Measurements from ENCODE around the gene HIP1R.

HIP1R gene

GRCh38 chr12:122841544-122842321, 6.5 kb downstream of the HIP1R start:
- WGBS, 2 experiments (ENCODE audit: insufficient coverage in 2 of 2): 47 to 55% methylated on average over 18 to 19 of the region's 23 CpGs
- H3K27ac ChIP-seq (ENCODE audit: low read depth, low read length, severe bottlenecking): peak overlapping the region; percentile 70
- H3K36me3 ChIP-seq (ENCODE audit: control insufficient read depth, insufficient read depth, low read length): no peaks in the 10 kb centered on the region
- H3K9me3 ChIP-seq (ENCODE audit: control insufficient read depth, low read length): no peaks in the 10 kb centered on the region
- H3K4me1 ChIP-seq (ENCODE audit: control insufficient read depth, insufficient read depth, low read length, poor library complexity, severe bottlenecking): peaks cover 24% of the 10 kb centered on the region
- no peak overlapping the region for H3K4me3 ChIP-seq (ENCODE audit: extremely low read depth, insufficient read depth, low read length, poor library complexity, severe bottlenecking)

GRCh38 chr12:122842505-122843405, 7.5 kb downstream of the HIP1R start:
- Histone ChIP-seq H3K4me3 (ENCODE audit: extremely low read depth, insufficient read depth, low read length, poor library complexity, severe bottlenecking) (no peak overlapping the region), H3K36me3 (ENCODE audit: control insufficient read depth, insufficient read depth, low read length) (no peaks in the 10 kb centered on the region), H3K4me1 (ENCODE audit: control insufficient read depth, insufficient read depth, low read length, poor library complexity, severe bottlenecking) (peaks cover 24% of the 10 kb centered on the region), H3K27ac (ENCODE audit: low read depth, low read length, severe bottlenecking) (no peak overlapping the region), H3K9me3 (ENCODE audit: control insufficient read depth, low read length) (no peaks in the 10 kb centered on the region)
- 88 to 90% methylated on average over 21 of the region's 22 CpGs for WGBS, 2 experiments (ENCODE audit: insufficient coverage in 2 of 2)

GRCh38 chr12:122843455-122843854, 8.2 kb downstream of the HIP1R start:
- Histone ChIP-seq H3K27ac (ENCODE audit: low read depth, low read length, severe bottlenecking) (no peak overlapping the region), H3K4me3 (ENCODE audit: extremely low read depth, insufficient read depth, low read length, poor library complexity, severe bottlenecking) (no peak overlapping the region), H3K4me1 (ENCODE audit: control insufficient read depth, insufficient read depth, low read length, poor library complexity, severe bottlenecking) (peaks cover 24% of the 10 kb centered on the region), H3K36me3 (ENCODE audit: control insufficient read depth, insufficient read depth, low read length) (no peaks in the 10 kb centered on the region), H3K9me3 (ENCODE audit: control insufficient read depth, low read length) (no peaks in the 10 kb centered on the region)
- 95 to 99% methylated on average over 7 to 8 of the region's 8 CpGs for WGBS, 2 experiments (ENCODE audit: insufficient coverage in 2 of 2)

GRCh38 chr12:122844366-122844971, 9.2 kb downstream of the HIP1R start:
- Histone ChIP-seq H3K27ac (ENCODE audit: low read depth, low read length, severe bottlenecking) (no peak overlapping the region), H3K4me3 (ENCODE audit: extremely low read depth, insufficient read depth, low read length, poor library complexity, severe bottlenecking) (no peak overlapping the region), H3K4me1 (ENCODE audit: control insufficient read depth, insufficient read depth, low read length, poor library complexity, severe bottlenecking) (peaks cover 24% of the 10 kb centered on the region), H3K36me3 (ENCODE audit: control insufficient read depth, insufficient read depth, low read length) (no peaks in the 10 kb centered on the region), H3K9me3 (ENCODE audit: control insufficient read depth, low read length) (no peaks in the 10 kb centered on the region)
- 88 to 96% methylated on average over 6 to 8 of the region's 8 CpGs for WGBS, 2 experiments (ENCODE audit: insufficient coverage in 2 of 2)

- Histone ChIP-seq H3K4me1 (ENCODE audit: control insufficient read depth, insufficient read depth, low read length, poor library complexity, severe bottlenecking) (peaks cover 24% of the 10 kb centered on the region), H3K4me3 (ENCODE audit: extremely low read depth, insufficient read depth, low read length, poor library complexity, severe bottlenecking) (no peak overlapping the region), H3K36me3 (ENCODE audit: control insufficient read depth, insufficient read depth, low read length) (no peaks in the 10 kb centered on the region), H3K9me3 (ENCODE audit: control insufficient read depth, low read length) (no peaks in the 10 kb centered on the region), H3K27ac (ENCODE audit: low read depth, low read length, severe bottlenecking) (no peak overlapping the region)
- 94% methylated on average over 25 to 29 of the region's 30 CpGs for WGBS, 2 experiments (ENCODE audit: insufficient coverage in 2 of 2)
These were observed 10.0 kb downstream of the HIP1R start for GRCh38 chr12:122845041-122845864.

- H3K9me3 ChIP-seq (ENCODE audit: control insufficient read depth, low read length): no peaks in the 10 kb centered on the region
- H3K36me3 ChIP-seq (ENCODE audit: control insufficient read depth, insufficient read depth, low read length): no peaks in the 10 kb centered on the region
- no peak overlapping the region for H3K4me3 ChIP-seq (ENCODE audit: extremely low read depth, insufficient read depth, low read length, poor library complexity, severe bottlenecking)
- WGBS, 2 experiments (ENCODE audit: insufficient coverage in 2 of 2): 82 to 84% methylated on average over 11 to 13 of the region's 14 CpGs
- peaks cover 16% of the 10 kb centered on the region for H3K4me1 ChIP-seq (ENCODE audit: control insufficient read depth, insufficient read depth, low read length, poor library complexity, severe bottlenecking)
- no peak overlapping the region for H3K27ac ChIP-seq (ENCODE audit: low read depth, low read length, severe bottlenecking)
These were observed 10.8 kb downstream of the HIP1R start for GRCh38 chr12:122845865-122846621.

- Histone ChIP-seq H3K36me3 (ENCODE audit: control insufficient read depth, insufficient read depth, low read length) (no peaks in the 10 kb centered on the region), H3K4me3 (ENCODE audit: extremely low read depth, insufficient read depth, low read length, poor library complexity, severe bottlenecking) (no peak overlapping the region), H3K4me1 (ENCODE audit: control insufficient read depth, insufficient read depth, low read length, poor library complexity, severe bottlenecking) (peaks cover 12% of the 10 kb centered on the region), H3K27ac (ENCODE audit: low read depth, low read length, severe bottlenecking) (no peak overlapping the region), H3K9me3 (ENCODE audit: control insufficient read depth, low read length) (no peaks in the 10 kb centered on the region)
- 84 to 87% methylated on average over 20 to 24 of the region's 27 CpGs for WGBS, 2 experiments (ENCODE audit: insufficient coverage in 2 of 2)
These were observed 11.6 kb downstream of the HIP1R start for GRCh38 chr12:122846622-122847515.

- WGBS, 2 experiments (ENCODE audit: insufficient coverage in 2 of 2): 92% methylated on average over 4 to 5 of the region's 5 CpGs
- H3K4me3 ChIP-seq (ENCODE audit: extremely low read depth, insufficient read depth, low read length, poor library complexity, severe bottlenecking): no peak overlapping the region
- peaks cover 12% of the 10 kb centered on the region for H3K4me1 ChIP-seq (ENCODE audit: control insufficient read depth, insufficient read depth, low read length, poor library complexity, severe bottlenecking)
- no peaks in the 10 kb centered on the region for H3K9me3 ChIP-seq (ENCODE audit: control insufficient read depth, low read length)
- H3K27ac ChIP-seq (ENCODE audit: low read depth, low read length, severe bottlenecking): no peak overlapping the region
- no peaks in the 10 kb centered on the region for H3K36me3 ChIP-seq (ENCODE audit: control insufficient read depth, insufficient read depth, low read length)
These were observed 12.2 kb downstream of the HIP1R start for GRCh38 chr12:122847516-122847836.

- H3K4me1 ChIP-seq (ENCODE audit: control insufficient read depth, insufficient read depth, low read length, poor library complexity, severe bottlenecking): peaks cover 15% of the 10 kb centered on the region
- WGBS, 2 experiments (ENCODE audit: insufficient coverage in 2 of 2): 92 to 94% methylated on average over 10 to 15 of the region's 16 CpGs
- H3K27ac ChIP-seq (ENCODE audit: low read depth, low read length, severe bottlenecking): no peak overlapping the region
- no peak overlapping the region for H3K4me3 ChIP-seq (ENCODE audit: extremely low read depth, insufficient read depth, low read length, poor library complexity, severe bottlenecking)
- H3K36me3 ChIP-seq (ENCODE audit: control insufficient read depth, insufficient read depth, low read length): no peaks in the 10 kb centered on the region
- no peaks in the 10 kb centered on the region for H3K9me3 ChIP-seq (ENCODE audit: control insufficient read depth, low read length)
These were observed 12.7 kb downstream of the HIP1R start for GRCh38 chr12:122847921-122848421.
